Osteoblast (primary cell): ENCODE results near the gene ETV3. TPM values are rescaled to one million over a fixed set of nuclear protein-coding genes. Genes with fewer than 3 reads are reported as not detected.

Source experiments
- DNase-seq: peaks from one replicate; pipeline ENCODE4 v3.0.0; 2011; ENCODE audit warnings: low spot score, mixed read lengths; ENCODE audit not compliant: insufficient read length; ENCODE audit errors: missing footprints
- H2AFZ ChIP-seq: 2 replicates; pipeline ENCODE4 v1.6.0; 2011; ENCODE audit warnings: mild to moderate bottlenecking, low read length
- H3K27ac ChIP-seq: 2 replicates; pipeline ENCODE4 v1.5.1; 2011; ENCODE audit warnings: mild to moderate bottlenecking, low read depth, low read length, moderate library complexity
- H3K27me3 ChIP-seq: 2 replicates; pipeline ENCODE4 v1.6.0; 2012; ENCODE audit warnings: mild to moderate bottlenecking, control low read depth, inconsistent platforms, low read length, moderate library complexity; ENCODE audit not compliant: insufficient read depth
- H3K36me3 ChIP-seq: 2 replicates; pipeline ENCODE4 v1.5.1; 2011; ENCODE audit warnings: mild to moderate bottlenecking, low read length, control low read depth, moderate library complexity; ENCODE audit not compliant: insufficient read depth
- H3K4me1 ChIP-seq: 2 replicates; pipeline ENCODE4 v1.5.1; 2011; ENCODE audit warnings: mild to moderate bottlenecking, low read length, control low read depth, moderate library complexity; ENCODE audit not compliant: insufficient read depth
- H3K4me2 ChIP-seq: 2 replicates; pipeline ENCODE4 v1.6.0; 2011; ENCODE audit warnings: mild to moderate bottlenecking, low read length; ENCODE audit not compliant: insufficient read depth
- H3K4me3 ChIP-seq: fragments of 200-600 bp; sonication (generic); 3 replicates; pipeline ENCODE4 v1.5.1; 2012; ENCODE audit warnings: mild to moderate bottlenecking, low read length, inconsistent platforms; ENCODE audit not compliant: insufficient read depth
- H3K79me2 ChIP-seq: 2 replicates; pipeline ENCODE4 v1.6.0; 2012; ENCODE audit warnings: mild to moderate bottlenecking, low read length, control low read depth, inconsistent platforms; ENCODE audit not compliant: insufficient read depth
- H3K9me3 ChIP-seq: 2 replicates; pipeline ENCODE4 v1.5.1; 2011; ENCODE audit warnings: low read depth, low read length, control low read depth
- H4K20me1 ChIP-seq: 2 replicates; pipeline ENCODE4 v1.6.0; 2012; ENCODE audit warnings: mild to moderate bottlenecking, low read length, control low read depth; ENCODE audit not compliant: insufficient read depth
- total RNA-seq: library from RNA; depleted of rRNA; stranded (reverse); fragments of >200 nt; gene quantifications from 2 replicates; pipeline ENCODE4 v1.2.3, GENCODE V29; 2012
- TF ChIP-seq, protein P1 (sequence below): IDR thresholded peaks from 2 replicates; pipeline ENCODE4 v1.5.1; 2011; ENCODE audit warnings: mild to moderate bottlenecking, low read depth, low read length, moderate library complexity; ENCODE audit errors: extremely low read depth

Gene ETV3
- total RNA-seq, 1 donor = 14.8 TPM

DNA sequence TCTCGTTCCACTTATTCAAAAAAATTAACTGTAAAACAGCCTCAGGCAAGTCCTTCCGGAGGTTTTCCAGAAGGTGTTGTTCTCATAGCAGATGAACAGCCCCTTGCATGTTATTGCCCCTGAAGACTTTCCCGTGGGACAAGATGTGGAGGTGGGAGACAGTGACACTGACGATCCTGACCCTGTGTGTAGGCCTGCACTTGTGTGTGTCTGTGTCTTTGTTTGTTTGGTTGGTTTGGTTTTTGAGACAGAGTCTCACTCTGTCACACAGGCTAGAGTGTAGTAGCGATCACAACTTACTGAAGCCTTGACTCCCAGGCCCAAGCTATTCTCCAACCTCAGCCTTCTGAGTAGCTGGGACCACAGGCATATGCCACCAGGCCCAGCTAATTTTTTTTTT is 51.2 kb downstream of the ETV3 start:
- no peak overlapping the region for H2AFZ ChIP-seq
- no peak overlapping the region for H3K27ac ChIP-seq
- H3K79me2 ChIP-seq = no peaks in the 10 kb centered on the region
- H4K20me1 ChIP-seq = no peaks in the 10 kb centered on the region
- TF ChIP-seq, protein P1, sequence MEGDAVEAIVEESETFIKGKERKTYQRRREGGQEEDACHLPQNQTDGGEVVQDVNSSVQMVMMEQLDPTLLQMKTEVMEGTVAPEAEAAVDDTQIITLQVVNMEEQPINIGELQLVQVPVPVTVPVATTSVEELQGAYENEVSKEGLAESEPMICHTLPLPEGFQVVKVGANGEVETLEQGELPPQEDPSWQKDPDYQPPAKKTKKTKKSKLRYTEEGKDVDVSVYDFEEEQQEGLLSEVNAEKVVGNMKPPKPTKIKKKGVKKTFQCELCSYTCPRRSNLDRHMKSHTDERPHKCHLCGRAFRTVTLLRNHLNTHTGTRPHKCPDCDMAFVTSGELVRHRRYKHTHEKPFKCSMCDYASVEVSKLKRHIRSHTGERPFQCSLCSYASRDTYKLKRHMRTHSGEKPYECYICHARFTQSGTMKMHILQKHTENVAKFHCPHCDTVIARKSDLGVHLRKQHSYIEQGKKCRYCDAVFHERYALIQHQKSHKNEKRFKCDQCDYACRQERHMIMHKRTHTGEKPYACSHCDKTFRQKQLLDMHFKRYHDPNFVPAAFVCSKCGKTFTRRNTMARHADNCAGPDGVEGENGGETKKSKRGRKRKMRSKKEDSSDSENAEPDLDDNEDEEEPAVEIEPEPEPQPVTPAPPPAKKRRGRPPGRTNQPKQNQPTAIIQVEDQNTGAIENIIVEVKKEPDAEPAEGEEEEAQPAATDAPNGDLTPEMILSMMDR = no peak
- H3K27me3 ChIP-seq = peaks cover 4% of the 10 kb centered on the region
- H3K4me3 ChIP-seq = no peak overlapping the region
- DNase-seq = no peak
- H3K36me3 ChIP-seq = no peaks in the 10 kb centered on the region
- H3K9me3 ChIP-seq = no peaks in the 10 kb centered on the region
- H3K4me2 ChIP-seq = no peak overlapping the region
- peaks cover 6% of the 10 kb centered on the region for H3K4me1 ChIP-seq

GRCh38 chr1:157086299-157086698 is 51.9 kb downstream of the ETV3 start:
- no peaks in the 10 kb centered on the region for H3K79me2 ChIP-seq
- TF ChIP-seq, protein P1 = no peak
- no peak overlapping the region for H2AFZ ChIP-seq
- H3K27me3 ChIP-seq = peaks cover 4% of the 10 kb centered on the region
- no peaks in the 10 kb centered on the region for H3K9me3 ChIP-seq
- no peaks in the 10 kb centered on the region for H4K20me1 ChIP-seq
- no peak overlapping the region for H3K4me2 ChIP-seq
- DNase-seq = no peak
- no peaks in the 10 kb centered on the region for H3K36me3 ChIP-seq
- no peak overlapping the region for H3K4me3 ChIP-seq
- H3K4me1 ChIP-seq = peaks cover 6% of the 10 kb centered on the region
- no peak overlapping the region for H3K27ac ChIP-seq

DNA sequence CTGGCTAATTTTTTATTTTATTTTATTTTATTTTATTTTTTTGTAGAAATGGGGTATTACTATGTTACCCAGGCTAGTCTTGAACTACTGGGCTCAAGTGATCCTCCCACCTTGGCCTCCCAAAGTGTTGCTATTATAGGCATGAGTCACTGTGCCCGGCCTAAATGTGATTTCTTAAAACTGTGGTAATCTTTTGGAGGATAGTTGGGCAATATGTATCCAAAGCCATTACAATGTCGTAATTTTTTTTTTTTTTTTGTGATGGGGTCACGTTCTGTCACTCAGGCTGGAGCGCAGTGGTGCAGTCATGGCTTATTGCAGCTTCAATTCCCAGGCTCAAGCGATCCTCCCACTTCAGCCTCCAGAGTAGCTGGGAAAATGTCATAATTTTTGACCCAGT is 52.8 kb downstream of the ETV3 start:
- TF ChIP-seq, protein P1 = no peak
- H4K20me1 ChIP-seq = no peaks in the 10 kb centered on the region
- H3K4me3 ChIP-seq = no peak overlapping the region
- no peak for DNase-seq
- H3K4me2 ChIP-seq = no peak overlapping the region
- H3K4me1 ChIP-seq = peaks cover 2% of the 10 kb centered on the region
- no peaks in the 10 kb centered on the region for H3K36me3 ChIP-seq
- H3K79me2 ChIP-seq = no peaks in the 10 kb centered on the region
- H3K27ac ChIP-seq = no peak overlapping the region
- no peaks in the 10 kb centered on the region for H3K9me3 ChIP-seq
- peaks cover 4% of the 10 kb centered on the region for H3K27me3 ChIP-seq
- no peak overlapping the region for H2AFZ ChIP-seq

DNA sequence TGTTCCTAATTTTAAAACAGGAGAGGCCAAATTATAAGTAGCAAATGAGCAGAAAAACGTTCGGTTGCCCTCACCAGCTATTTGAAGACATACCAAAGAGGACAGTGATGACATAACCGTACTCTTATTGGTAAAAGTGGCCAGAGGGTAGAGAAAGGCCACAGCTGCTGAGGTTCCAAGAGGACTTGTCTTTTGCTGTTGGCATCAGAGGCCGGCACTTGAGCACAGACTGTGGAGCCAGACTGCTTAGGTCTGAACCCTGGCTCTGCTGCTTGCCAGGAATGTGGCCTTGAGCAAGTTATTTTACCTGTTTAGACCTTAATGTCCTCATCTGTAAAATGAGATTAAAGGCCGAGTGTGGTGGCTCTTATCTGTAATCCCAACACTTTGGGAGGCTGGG is 53.5 kb downstream of the ETV3 start:
- H3K27me3 ChIP-seq = peaks cover 4% of the 10 kb centered on the region
- no peak overlapping the region for H3K4me3 ChIP-seq
- no peaks in the 10 kb centered on the region for H3K9me3 ChIP-seq
- H2AFZ ChIP-seq = no peak overlapping the region
- H4K20me1 ChIP-seq = no peaks in the 10 kb centered on the region
- TF ChIP-seq, protein P1 = no peak
- H3K79me2 ChIP-seq = no peaks in the 10 kb centered on the region
- no peaks in the 10 kb centered on the region for H3K4me1 ChIP-seq
- no peak overlapping the region for H3K4me2 ChIP-seq
- H3K36me3 ChIP-seq = no peaks in the 10 kb centered on the region
- DNase-seq = peak; percentile 41
- no peak overlapping the region for H3K27ac ChIP-seq
